LNCaP clone FGC (cell line): Measurements from ENCODE around the gene PHC2.

Experiments used
- DNase-seq: peaks from one replicate; pipeline ENCODE4 v3.0.0-alpha.2; 2011; ENCODE audit warnings: low read depth
- H3K4me3 ChIP-seq: 2 replicates; pipeline ENCODE4 v1.5.1; 2011; ENCODE audit warnings: mild to moderate bottlenecking, low read depth, low read length, control low read depth
- CTCF ChIP-seq: IDR thresholded peaks from 2 replicates; pipeline ENCODE4 v1.5.1; 2012; ENCODE audit warnings: mild to moderate bottlenecking; ENCODE audit not compliant: control insufficient read depth, insufficient read depth; ENCODE audit errors: extremely low read depth

The PHC2 gene

GRCh38 chr1:33357099-33357498 is 73.8 kb downstream of the PHC2 start:
- no peak for TF ChIP-seq CTCF
- no peak for DNase-seq
- H3K4me3 ChIP-seq: no peak overlapping the region

GRCh38 chr1:33354707-33355316 is 76.1 kb downstream of the PHC2 start:
- TF ChIP-seq CTCF: no peak
- DNase-seq: no peak
- H3K4me3 ChIP-seq: no peak overlapping the region

- no peak for DNase-seq
- no peak for TF ChIP-seq CTCF
- H3K4me3 ChIP-seq: no peak overlapping the region
Observed at GRCh38 chr1:33353531-33353930, 77.4 kb downstream of the PHC2 start.

- no peak for TF ChIP-seq CTCF
- DNase-seq: no peak
- no peak overlapping the region for H3K4me3 ChIP-seq
Observed at GRCh38 chr1:33351281-33351660, 79.6 kb downstream of the PHC2 start.

GRCh38 chr1:33350611-33351280 is 80.1 kb downstream of the PHC2 start:
- TF ChIP-seq CTCF: no peak
- DNase-seq: no peak
- peak overlapping the region; percentile 62 for H3K4me3 ChIP-seq

GRCh38 chr1:33349778-33350610 is 80.9 kb downstream of the PHC2 start:
- 0 out of 2 replicates have a peak, but pooled peaks have one; percentile 13 for TF ChIP-seq CTCF
- peak; percentile 40 for DNase-seq
- H3K4me3 ChIP-seq: peak overlapping the region; percentile 62
